ENCODE measurements around the gene GPAT3. TPM values are rescaled to one million over a fixed set of nuclear protein-coding genes. Genes with fewer than 3 reads are reported as not detected.

GPAT3 gene
- total RNA-seq, 6 donors from 2014 or later, result 3.2 to 9.9 (median 8.4) TPM; not detected in 1

DNA sequence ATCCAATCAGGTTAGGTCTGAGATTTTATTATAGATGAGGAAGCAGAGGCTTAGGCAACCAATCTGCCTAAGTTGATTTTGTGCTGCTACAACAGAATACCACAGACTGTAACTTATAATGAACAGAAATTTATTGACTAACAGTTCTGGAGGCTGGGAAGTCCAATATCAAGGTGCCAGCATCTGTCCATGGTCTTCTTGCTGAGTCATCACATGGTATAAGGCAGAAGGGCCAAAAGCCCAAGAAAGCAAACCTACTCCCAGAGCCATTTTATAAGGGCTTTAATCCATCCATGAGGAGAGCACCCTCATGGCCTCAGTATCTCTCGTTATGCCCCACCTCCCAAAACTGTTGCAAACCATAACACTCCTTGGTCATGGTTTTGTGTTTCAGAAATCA is 55.8 kb downstream of the GPAT3 start:
- ATAC-seq (ENCODE audit: low FRiP score in 2 of 2), result no peak
- H3K9me3 ChIP-seq, result no peaks in the 10 kb centered on the region
- WGBS, 2 donors, result 93 to 95% methylated on average over 1 of the region's 1 CpG

GRCh38 chr4:83599183-83599582 is 63.3 kb downstream of the GPAT3 start:
- 63 to 93% methylated on average over 1 of the region's 1 CpG for WGBS, 2 donors
- Histone ChIP-seq H3K4me3 (no peak overlapping the region), H3K36me3 (peaks cover 0 to 6% (median 0%) of the 10 kb centered on the region in 4 donors), H3K9me3 (no peaks in the 10 kb centered on the region), H3K27ac (no peak overlapping the region), H3K4me1 (no peaks in the 10 kb centered on the region), H3K27me3 (no peaks in the 10 kb centered on the region)
- DNase-seq, result no peak
- peak; percentile 53 to 57 for ATAC-seq (ENCODE audit: low FRiP score in 2 of 2)
- TF ChIP-seq POLR2A (IDR thresholded peaks at IDR 0.05) (no peak), POLR2AphosphoS5 (IDR thresholded peaks at IDR 0.05) (no peak), EP300 (IDR thresholded peaks at IDR 0.05) (no peak)
- TF ChIP-seq, protein P1, sequence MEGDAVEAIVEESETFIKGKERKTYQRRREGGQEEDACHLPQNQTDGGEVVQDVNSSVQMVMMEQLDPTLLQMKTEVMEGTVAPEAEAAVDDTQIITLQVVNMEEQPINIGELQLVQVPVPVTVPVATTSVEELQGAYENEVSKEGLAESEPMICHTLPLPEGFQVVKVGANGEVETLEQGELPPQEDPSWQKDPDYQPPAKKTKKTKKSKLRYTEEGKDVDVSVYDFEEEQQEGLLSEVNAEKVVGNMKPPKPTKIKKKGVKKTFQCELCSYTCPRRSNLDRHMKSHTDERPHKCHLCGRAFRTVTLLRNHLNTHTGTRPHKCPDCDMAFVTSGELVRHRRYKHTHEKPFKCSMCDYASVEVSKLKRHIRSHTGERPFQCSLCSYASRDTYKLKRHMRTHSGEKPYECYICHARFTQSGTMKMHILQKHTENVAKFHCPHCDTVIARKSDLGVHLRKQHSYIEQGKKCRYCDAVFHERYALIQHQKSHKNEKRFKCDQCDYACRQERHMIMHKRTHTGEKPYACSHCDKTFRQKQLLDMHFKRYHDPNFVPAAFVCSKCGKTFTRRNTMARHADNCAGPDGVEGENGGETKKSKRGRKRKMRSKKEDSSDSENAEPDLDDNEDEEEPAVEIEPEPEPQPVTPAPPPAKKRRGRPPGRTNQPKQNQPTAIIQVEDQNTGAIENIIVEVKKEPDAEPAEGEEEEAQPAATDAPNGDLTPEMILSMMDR (IDR thresholded peaks at IDR 0.05), result no peak

More for the DNA sequence above, 55.8 kb downstream of the GPAT3 start:
- Histone ChIP-seq H3K36me3 (no peaks in the 10 kb centered on the region), H3K27me3 (no peaks in the 10 kb centered on the region), H3K27ac (no peak overlapping the region), H3K4me3 (no peak overlapping the region), H3K4me1 (no peaks in the 10 kb centered on the region)
- no peak for DNase-seq
- no peak for TF ChIP-seq POLR2AphosphoS5 (IDR thresholded peaks at IDR 0.05)
- TF ChIP-seq EP300 (IDR thresholded peaks at IDR 0.05), result no peak
- no peak for TF ChIP-seq POLR2A (IDR thresholded peaks at IDR 0.05)
- TF ChIP-seq, protein P1 (IDR thresholded peaks at IDR 0.05), result no peak

- 85 to 90% methylated on average over 3 of the region's 3 CpGs for WGBS, 2 donors
- H3K27ac ChIP-seq, result no peak overlapping the region
Observed at GRCh38 chr4:83603129-83603528, 67.2 kb downstream of the GPAT3 start.

GRCh38 chr4:83604321-83604720 is 68.4 kb downstream of the GPAT3 start:
- TF ChIP-seq POLR2AphosphoS5 (IDR thresholded peaks at IDR 0.05), result no peak
- TF ChIP-seq, protein P1 (IDR thresholded peaks at IDR 0.05), result no peak
- TF ChIP-seq EP300 (IDR thresholded peaks at IDR 0.05), result no peak
- TF ChIP-seq POLR2A (IDR thresholded peaks at IDR 0.05), result no peak

More at GRCh38 chr4:83603129-83603528, 67.2 kb downstream of the GPAT3 start:
- no peak overlapping the region for H3K4me3 ChIP-seq
- no peak for DNase-seq
- no peaks in the 10 kb centered on the region for H3K9me3 ChIP-seq
- TF ChIP-seq POLR2AphosphoS5 (IDR thresholded peaks at IDR 0.05) (no peak), POLR2A (IDR thresholded peaks at IDR 0.05) (no peak), EP300 (IDR thresholded peaks at IDR 0.05) (no peak)
- TF ChIP-seq, protein P1 (IDR thresholded peaks at IDR 0.05), result no peak
- H3K27me3 ChIP-seq, result no peaks in the 10 kb centered on the region
- peaks cover 0 to 6% (median 0%) of the 10 kb centered on the region in 4 donors for H3K36me3 ChIP-seq
- no peaks in the 10 kb centered on the region for H3K4me1 ChIP-seq
- ATAC-seq (ENCODE audit: low FRiP score in 2 of 2), result no peak

GRCh38 chr4:83605210-83605609 is 69.3 kb downstream of the GPAT3 start:
- no peak overlapping the region for H3K4me3 ChIP-seq
- no peaks in the 10 kb centered on the region for H3K36me3 ChIP-seq
- no peaks in the 10 kb centered on the region for H3K4me1 ChIP-seq
- ATAC-seq (ENCODE audit: low FRiP score in 2 of 2), result no peak
- DNase-seq, result no peak
- H3K9me3 ChIP-seq, result no peaks in the 10 kb centered on the region
- WGBS, 2 donors, result 65% methylated on average over 3 of the region's 3 CpGs
- no peak for TF ChIP-seq POLR2AphosphoS5 (IDR thresholded peaks at IDR 0.05)
- TF ChIP-seq EP300 (IDR thresholded peaks at IDR 0.05), result no peak
- no peak for TF ChIP-seq POLR2A (IDR thresholded peaks at IDR 0.05)
- TF ChIP-seq, protein P1 (IDR thresholded peaks at IDR 0.05), result no peak
- H3K27ac ChIP-seq, result no peak overlapping the region
- no peaks in the 10 kb centered on the region for H3K27me3 ChIP-seq

More at GRCh38 chr4:83604321-83604720, 68.4 kb downstream of the GPAT3 start:
- 68 to 79% methylated on average over 2 of the region's 2 CpGs for WGBS, 2 donors
- H3K27me3 ChIP-seq, result no peaks in the 10 kb centered on the region
- H3K4me1 ChIP-seq, result no peaks in the 10 kb centered on the region
- no peak overlapping the region for H3K4me3 ChIP-seq
- H3K36me3 ChIP-seq, result peaks cover 0 to under 1% (median 0%) of the 10 kb centered on the region in 4 donors
- ATAC-seq (ENCODE audit: low FRiP score in 2 of 2) (no peak), DNase-seq (no peak)
- no peak overlapping the region for H3K27ac ChIP-seq
- no peaks in the 10 kb centered on the region for H3K9me3 ChIP-seq

Data from upper lobe of left lung (tissue), 6 donors.